Effector CD8-positive, alpha-beta T cell (primary cell): ENCODE data around the gene TRIP10.
"Not testable (repeated sequence)": the region's sequence is repeated elsewhere in the genome, so short reads cannot be mapped to it uniquely, and the experiment has no call there.

Experiments
- DNase-seq: peaks from one replicate; lab custom pipeline; 2025; lab: John Stamatoyannopoulos, UW

The TRIP10 gene

DNA sequence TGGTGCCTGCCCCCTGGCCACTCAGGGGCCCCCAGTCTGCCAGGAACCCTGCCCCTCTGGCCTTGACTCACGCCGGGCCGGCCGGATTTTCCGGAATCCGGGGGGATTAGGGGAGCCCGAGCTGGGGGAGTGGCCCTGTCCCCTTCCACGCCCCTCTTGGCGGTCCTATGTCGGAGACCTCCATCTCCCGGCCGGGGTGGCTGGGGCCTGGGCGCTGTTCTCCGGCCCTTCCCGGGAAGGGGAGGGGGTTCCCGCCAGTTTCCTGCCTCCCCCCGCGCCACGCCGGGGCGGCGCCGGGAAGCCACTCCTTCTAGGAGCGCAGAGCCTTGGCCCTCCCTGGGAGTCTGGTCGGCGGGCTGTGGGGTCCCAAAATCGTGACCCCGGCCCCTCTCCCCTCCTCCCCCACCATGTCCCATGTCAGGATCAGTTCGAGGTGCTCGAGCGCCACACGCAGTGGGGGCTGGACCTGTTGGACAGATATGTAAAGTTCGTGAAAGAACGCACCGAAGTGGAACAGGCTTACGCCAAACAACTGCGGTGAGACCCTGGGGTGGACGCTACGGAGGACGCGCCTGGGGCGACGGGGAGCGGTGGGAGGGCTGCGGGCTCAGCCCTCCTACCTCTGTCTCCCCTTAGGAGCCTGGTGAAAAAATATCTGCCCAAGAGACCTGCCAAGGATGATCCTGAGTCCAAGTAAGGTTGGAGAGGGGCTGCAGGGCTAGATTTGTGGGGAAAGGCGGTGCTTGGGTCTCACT, 1.3 kb downstream of the TRIP10 start:
- DNase-seq, result no peak

DNA sequence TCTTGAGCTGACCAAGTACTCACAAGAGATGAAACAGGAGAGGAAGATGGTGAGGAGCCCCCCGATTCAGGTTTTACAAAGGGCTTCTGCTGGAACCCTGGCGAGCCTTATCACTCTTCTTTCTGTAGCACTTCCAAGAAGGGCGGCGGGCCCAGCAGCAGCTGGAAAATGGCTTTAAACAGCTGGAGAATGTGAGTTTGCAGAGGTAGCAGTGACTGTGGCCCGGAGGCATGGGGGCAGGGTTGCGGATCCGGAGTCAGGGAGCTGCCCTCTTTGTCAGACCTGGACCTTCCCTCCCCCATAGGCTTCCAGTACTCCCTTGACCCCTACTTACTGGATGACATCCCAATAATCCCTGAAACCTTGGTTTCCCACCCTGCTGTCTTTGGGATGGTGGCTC, 3.6 kb downstream of the TRIP10 start:
- no peak for DNase-seq

DNA sequence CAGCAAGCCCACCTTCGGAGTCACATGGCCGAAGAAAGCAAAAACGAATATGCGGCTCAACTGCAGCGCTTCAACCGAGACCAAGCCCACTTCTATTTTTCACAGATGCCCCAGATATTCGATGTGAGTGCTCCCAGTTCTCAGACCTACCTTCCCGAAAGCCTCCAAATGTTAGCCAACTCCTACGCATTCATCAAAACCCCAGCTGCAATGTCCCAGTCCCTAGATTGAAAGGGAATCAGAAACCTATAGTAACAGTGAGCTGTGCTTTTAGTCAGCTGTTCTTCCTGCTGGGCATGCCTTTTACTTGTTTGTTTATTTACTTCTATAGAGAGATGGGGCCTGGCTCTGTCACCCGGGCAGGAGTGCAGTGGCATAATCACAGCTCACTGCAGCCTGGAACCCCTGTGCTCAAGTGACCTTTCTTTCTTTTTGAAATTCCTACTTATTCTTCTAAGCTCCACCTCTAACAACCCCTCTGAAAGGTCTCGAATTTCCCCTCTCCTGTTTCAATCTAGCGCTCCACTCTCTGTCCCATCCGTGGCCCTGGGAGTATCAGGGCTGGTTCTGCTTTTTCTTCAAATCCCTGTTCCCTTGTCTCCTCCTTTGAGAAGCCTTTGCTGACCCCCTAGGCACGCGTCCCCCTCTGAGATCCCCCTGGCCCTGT, 4.4 kb downstream of the TRIP10 start:
- DNase-seq, result no peak

DNA sequence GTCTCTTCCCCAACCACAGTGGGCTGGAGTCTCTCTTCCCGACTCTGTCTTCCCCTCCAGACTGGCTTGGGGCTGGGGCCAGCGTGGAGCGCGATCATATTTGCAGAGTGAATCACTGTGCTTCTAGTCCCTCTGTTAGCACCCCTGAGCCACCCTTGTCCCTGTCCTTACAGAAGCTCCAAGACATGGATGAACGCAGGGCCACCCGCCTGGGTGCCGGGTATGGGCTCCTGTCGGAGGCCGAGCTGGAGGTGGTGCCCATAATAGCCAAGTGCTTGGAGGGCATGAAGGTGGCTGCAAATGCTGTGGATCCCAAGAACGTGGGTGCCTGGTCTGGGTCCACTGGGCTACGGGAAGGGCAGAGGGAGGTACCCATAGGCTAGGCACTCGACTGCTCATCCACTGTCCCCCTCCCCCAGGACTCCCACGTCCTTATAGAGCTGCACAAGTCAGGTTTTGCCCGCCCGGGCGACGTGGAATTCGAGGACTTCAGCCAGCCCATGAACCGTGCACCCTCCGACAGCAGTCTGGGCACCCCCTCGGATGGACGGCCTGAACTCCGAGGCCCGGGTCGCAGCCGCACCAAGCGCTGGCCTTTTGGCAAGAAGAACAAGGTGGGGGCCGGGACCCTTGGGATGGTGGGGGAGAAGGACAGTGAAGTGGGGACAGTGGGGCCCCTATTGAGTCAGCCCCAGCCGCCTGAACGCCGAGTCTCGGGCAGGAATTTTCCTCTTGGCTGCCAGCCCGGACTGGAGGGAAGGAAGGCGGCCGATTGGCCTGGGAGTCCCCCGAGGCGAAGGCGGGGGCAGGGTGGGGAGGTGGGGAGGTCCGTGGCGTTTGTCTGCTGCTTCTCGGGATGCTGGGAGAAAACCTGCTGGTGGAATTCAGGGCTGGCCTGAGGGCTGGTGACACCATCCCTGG, 5.2 kb downstream of the TRIP10 start:
- no peak for DNase-seq

DNA sequence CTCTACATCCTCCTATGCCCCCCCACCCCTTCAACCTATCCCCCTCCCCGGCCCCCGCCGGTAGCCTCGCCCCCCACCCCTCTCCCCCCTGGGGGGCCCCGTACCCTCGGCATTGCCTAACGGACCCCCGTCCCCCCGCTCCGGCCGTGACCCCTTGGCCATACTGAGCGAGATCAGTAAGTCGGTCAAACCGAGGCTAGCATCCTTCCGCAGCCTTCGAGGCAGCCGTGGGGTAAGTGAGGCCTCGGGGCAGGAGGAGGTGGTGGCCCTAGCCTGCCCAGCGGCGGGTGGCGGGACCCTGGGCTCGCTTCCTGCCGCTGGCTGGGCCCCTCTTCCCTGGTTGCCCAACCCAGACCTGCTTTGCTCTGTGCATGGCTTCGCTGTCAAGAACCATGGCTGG, 6.5 kb downstream of the TRIP10 start:
- no peak for DNase-seq

DNA sequence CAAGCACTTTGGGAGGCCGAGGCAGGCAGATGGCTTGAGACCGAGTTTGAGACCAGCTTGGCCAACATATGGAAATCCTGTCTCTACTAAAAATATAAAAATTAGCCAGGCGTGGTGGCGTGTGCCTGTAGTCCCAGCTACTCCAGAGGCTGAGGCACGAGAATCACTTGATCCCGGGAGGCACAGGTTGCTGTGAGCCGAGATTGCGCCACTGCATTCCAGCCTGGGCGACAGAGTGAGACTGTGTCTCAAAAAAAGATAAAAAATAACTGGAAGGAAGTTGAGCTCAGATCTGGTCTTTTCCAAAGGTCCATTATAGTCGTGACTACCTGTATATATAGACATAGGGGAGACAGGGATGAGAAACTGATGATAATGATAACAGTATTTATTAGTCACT, 9.1 kb downstream of the TRIP10 start:
- DNase-seq, result not testable (repeated sequence)

DNA sequence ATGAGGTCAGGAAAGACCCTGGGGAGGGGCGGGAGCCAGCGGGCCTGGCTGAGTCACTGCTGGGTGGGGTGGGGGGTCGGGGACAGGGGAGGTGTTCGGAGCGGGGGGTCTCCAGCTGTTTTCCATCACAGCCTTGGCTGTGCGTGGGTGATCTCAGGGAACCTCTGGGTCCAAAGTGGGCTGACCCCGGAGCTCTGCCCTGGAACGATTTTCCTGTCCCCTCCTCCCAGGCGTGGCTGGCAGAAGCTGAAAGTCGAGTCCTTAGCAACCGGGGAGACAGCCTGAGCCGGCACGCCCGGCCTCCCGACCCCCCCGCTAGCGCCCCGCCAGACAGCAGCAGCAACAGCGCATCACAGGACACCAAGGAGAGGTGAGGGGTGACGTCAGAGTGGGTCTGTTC, 10.6 kb downstream of the TRIP10 start:
- no peak for DNase-seq

DNA sequence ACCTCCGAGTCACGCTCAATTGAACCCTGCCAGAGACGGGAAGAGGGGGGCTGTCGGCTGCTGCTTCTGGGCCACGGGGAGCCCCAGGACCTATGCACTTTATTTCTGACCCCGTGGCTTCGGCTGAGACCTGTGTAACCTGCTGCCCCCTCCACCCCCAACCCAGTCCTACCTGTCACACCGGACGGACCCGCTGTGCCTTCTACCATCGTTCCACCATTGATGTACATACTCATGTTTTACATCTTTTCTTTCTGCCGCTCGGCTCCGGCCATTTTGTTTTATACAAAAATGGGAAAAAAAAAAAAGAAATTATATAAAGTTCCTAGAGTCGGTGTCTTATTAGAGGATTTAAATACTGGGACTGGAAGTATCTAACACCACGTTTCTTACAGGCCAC, 11.7 kb downstream of the TRIP10 start:
- DNase-seq, result no peak

DNA sequence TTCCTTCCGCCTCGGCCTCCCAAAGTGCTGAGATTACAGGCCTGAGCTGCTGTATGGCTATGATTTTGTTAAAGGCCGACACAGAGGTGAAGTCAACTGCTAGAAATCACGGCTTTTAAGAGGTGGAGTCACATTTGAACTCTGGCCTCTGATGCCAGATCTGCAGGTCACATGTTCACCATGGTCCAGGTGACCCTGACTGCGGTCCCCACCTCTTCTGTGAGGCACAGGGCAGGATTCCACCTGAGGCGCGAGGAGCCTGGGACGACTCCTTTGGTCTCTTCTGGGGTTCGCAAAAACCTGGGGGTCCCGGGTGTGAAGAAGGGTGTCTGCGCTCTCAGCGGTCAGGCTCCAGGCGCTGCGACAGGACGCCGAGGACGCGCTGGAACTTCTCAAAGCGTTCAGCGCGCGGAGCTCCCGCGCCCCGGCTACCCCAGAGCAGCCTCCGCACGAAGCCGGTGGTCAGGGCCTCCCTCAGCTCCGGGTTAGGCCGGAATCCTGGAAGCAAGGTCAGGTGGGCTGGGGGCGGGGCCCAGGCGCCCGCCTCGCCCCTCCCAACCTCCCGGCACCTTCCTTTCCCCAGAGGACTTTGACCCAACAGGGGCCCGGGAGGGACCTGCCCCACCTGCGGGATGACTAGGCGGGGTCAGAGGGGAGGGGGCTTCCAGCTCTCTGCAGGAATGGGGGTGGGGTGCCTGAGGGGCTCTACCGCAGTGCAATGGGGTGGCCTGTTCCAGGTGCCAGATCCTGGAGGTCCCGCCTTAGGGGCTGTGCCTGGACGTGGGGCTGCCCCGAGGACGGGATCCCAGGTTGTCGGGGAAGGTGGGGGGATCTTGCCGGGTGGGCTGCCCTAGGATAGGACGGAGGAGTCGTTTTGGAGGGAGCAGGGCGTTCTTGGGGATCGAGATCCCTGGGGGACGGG, 13.0 kb downstream of the TRIP10 start:
- DNase-seq, result no peak

DNA sequence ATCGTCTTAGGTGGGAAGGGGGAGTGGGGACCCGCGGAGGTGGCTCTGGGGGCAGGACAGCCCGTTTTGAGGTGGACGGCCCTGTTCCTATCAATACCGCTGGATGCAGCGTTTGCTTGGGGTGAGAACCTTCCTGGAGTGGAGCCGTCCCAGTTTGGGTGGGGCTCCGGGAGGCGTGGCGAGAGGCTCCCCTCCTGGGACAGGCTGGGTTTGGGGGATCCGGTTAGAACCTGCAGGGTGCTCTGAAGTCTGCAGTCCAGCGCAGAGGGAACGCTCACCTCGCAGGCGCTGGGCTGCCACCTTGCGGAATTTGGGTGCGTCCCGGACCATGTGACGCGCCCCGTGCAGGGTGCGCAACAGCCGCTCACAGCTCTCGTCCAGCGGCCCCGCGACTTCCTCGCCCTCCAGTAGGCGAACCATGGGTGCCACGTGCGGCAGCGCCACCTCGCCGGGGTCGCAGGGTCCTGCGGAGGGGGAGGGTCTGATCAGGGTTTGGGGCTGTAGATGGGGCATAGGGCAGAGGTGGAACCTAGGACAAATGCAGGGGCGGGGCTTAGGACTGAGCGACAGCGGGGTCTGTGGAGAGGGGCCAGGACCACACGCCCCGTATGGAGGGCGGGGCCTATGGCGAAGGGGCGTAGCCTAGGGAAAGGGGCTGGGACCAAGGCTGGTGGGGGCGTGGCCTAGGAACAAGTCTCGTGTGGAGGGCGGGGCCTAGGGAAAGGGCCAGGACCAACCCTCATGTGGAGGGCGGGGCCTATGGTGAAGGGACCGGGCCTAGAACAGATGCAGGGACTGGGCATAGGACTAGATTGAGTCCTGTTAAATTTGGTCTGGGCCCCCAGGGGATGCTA, 13.9 kb downstream of the TRIP10 start:
- DNase-seq, result peak; percentile 74

DNA sequence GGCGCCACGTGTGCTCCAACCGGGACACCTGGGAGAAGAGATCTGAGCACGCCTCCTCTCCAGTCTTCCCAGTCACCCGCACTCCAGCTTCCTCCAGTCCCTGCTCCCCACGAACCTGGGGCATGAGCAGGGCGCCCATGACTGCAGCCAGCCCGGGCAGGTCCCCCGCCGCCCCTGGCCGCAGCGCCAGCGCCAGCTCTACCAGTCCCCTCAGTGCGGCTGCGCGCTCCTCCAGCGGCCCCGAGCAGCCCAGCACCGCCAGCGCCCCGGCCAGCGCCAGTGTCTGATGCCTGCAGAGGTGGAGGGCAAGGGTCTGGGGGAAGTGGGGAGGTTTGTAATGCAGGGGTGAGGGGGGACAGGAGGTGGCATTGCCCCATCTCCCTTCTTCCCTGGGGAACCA, 14.7 kb downstream of the TRIP10 start:
- DNase-seq, result no peak

DNA sequence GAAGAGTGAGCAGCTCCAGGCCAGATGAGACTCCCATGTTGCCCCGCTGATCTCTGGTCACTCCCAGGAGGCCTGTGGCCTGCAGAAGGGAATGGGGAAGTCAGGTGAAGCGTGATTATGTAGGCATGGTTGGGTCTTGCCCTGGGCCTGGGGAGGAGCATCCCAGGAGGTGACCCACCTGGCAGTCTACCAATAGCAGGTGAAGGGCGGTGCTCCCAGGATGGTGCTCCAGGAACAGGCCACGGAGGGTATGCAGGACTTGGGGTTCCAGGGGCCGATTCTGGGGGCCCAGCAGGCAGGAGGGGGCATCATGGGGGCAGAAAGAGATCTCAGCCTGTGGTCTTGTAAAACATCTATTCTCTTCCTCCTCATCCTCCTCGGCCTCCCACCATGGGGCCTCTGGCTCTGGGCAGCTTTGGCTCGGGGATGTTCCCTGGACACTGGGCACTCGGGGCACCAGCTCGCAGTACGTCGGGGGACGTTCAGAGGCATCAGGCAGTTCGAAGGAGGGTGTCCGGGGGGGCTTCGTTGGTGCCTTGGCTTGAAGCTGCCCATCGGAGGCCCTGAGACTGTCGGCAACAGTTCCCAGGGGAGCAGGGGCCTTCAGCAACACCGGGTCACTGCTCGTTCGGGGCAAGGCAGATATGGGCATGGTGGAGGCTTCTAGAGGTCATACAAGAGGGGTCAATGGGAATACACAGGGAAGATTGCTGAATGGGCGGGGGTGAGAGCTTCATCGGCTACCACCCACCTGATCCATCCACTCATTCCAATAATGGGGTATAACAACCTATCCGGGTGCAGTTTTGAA, 15.4 kb downstream of the TRIP10 start:
- no peak for DNase-seq

DNA sequence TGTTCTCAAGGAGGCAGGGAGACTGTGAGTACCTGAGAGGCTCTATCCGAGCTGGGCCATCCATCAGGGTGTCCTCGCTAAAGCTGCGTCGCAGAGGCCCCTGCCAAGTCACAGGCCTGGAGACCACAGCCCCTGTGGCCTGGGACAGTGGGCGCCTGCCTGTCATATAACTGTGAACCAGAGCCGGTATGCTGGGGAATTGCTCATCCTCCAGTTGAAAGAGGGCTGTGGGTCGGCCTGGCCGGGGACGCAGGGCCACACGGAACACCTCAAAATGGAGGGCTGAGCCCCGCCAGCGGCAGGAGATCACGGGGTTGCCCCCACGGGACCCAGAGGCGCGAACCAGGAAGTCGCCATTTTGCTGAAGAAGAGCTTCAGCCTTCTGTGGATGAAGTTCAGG, 21.1 kb downstream of the TRIP10 start:
- DNase-seq, result no peak

DNA sequence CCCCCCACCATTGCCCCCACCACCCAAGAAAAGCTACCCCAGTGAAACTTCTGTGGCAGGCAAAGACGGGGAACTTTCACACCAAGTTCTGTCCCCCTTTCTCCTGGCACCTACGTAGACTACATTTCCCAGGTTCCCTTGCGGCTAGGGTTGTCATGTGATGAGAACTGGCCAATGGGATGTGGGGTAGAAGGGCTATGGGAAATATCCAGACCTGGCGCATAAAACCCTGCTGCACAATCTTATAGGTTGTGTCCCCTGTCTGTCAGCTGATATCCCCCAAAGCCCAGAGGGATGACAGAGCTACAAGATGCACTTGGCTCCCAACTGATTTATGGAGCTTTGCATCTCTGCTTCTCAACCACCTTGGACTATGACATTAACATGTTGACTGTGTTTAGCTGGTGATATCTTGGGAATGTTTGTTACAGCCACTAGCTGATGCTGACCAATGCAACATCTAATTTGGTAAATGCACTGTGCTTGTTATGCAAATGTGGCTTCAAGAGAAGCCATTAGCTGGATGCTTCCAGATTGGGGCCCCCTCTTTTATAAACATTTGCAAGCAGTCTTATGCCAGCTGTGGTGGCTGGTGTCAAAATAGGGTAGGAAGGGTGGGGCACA, 21.7 kb downstream of the TRIP10 start:
- no peak for DNase-seq

DNA sequence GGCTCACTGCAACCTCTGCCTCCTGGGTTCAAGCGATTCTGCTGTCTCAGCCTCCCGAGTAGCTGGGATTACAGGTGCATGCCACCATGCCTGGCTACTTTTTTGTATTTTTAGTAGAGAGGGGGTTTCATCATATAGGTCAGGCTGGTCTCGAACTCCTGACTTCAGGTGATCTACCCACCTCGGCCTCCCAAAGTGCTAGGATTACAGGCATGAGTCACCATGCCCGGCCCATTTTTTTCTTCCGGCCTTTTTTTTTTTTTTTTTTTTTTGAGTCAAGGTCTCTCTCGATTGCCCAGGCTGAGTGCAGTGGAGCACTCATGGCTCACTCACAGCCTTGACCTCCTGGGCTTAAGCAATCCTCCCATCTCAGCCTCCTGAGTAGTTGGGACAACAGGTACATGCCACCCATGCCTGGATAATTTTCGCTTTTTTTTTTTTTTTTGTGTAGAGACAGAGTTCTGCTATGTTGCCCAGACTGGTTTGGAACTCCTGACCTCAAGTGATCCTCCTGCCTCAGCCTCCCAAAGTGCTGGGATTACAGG, 22.8 kb downstream of the TRIP10 start:
- DNase-seq, result not testable (repeated sequence)

DNA sequence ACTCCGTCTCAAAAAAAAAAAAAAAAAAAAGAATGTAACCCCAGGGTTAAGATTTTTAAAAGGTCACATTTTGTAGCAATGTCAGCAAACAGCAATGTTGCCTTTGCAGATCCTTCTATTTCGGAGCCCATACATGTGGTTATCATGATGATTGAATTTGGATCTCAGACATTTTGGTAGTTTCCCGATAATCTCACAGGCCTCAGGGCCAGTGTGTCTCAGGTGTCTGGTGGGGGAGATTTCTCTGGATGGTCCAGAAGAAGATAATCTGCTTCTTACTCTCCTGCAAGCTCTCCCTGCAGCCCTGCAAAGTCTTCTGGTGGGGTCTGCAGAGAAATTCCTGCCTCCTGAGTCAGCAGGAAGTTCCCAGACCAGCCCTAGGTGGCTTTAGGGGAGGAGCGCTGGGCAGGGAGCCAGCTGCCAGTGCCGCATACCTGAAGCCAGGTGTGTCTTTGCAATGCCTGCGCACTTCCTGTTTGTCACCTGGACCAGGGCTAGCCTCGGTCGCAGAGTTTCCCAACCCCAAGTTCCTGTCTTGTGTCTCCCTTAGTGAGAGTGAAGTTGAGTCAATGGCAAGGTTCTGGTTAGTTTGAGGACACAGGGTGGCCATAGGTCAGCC, 26.4 kb downstream of the TRIP10 start:
- no peak for DNase-seq

DNA sequence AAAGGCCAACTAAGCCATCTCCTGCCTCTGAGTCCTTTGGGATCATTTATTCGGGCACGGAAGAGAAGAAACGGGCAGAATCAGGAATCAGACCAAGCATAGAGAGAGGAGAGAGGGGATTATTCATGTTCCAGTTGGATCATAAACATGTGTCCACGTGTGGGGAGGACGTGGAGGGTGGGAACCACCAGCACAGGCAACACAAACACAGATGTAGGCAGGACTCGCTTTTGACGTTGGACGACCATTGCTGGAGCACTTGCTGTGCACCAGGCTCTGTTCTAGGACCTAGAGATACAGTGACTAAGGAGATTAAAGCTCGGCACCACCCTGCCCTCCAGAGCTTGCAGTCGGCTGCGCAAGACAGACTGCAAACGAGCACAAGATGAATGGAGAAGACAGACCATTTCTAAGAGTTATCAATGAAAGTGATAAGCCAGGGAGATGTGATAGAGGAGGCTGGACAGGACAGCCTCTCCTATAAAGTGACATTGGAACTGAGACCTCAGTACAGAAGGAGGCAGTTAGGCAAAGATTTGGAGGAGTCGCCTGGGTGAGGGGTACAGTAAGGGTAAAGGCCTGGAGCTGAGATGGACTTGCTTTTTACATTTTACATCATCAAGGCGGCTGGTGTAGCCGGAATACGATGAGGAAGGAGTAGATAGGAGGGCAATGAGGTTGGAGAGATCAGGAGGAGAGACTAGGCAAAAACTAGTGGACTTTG, 27.0 kb downstream of the TRIP10 start:
- no peak for DNase-seq

DNA sequence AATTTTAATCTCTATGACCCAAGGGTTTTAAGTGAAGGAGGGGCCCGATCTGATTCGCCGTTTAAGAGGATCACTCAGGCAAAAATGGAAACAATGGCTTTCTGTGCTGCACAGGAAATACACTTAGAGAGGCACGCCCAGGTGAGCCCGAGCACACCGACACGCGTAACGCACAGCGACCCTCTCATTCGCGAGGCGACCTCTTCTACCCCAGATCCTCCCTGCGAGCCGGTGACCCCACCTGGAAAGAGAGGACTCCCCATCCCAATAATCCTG, 27.5 kb downstream of the TRIP10 start:
- DNase-seq, result peak; percentile 61
